Fibroblast of the conjunctiva (primary cell): ENCODE measurements around the gene HRAS.

Source experiments
- DNase-seq: peaks from one replicate; pipeline ENCODE4 v3.0.0-alpha.2; 2010; ENCODE audit warnings: low read depth

Gene HRAS

GRCh38 chr11:494761-495536 is 40.4 kb downstream of the HRAS start:
- DNase-seq: no peak

DNA sequence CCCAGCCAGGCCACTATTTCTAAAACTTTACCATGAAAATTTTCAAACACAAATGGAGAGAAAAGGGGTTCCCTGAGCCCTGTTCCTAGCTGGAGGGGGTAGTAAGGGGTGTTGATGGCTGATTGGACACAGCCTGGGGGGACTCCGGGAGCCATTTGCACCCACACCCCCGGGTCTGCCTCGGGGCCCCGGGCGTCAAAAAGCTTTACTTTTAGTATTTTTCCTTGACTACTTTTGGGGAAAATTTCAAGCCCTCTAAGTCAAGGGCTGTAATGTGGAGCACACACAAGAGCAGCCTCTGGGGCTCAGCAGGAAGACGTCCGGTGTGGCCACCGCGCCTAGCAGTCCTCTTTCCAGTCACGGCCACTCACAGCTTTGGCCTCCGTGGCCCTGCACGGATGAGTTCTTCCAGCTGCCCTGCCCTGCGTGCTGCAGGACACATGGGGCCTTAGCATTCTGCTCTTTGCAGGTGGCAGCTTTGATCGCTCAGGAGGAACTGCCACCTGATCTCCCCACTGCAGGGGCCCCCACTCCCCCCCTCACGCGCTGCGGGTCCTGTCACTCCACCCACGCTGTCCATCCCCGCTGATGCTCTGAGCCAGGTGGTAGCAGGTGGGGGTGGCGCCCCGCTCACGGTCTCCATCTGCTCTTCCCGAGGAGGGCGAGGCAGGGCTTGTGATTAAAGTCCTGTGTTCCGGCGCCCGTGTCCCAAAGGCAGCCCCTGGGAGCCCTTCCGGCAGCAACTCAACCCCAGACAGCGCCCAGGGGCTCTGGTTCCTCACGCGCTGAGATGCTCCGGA is 42.7 kb downstream of the HRAS start:
- DNase-seq: no peak

GRCh38 chr11:491358-491757 is 44.0 kb downstream of the HRAS start:
- no peak for DNase-seq

- DNase-seq: no peak
Observed at GRCh38 chr11:490930-491260, 44.5 kb downstream of the HRAS start.

GRCh38 chr11:490186-490929 is 45.0 kb downstream of the HRAS start:
- DNase-seq: no peak

DNA sequence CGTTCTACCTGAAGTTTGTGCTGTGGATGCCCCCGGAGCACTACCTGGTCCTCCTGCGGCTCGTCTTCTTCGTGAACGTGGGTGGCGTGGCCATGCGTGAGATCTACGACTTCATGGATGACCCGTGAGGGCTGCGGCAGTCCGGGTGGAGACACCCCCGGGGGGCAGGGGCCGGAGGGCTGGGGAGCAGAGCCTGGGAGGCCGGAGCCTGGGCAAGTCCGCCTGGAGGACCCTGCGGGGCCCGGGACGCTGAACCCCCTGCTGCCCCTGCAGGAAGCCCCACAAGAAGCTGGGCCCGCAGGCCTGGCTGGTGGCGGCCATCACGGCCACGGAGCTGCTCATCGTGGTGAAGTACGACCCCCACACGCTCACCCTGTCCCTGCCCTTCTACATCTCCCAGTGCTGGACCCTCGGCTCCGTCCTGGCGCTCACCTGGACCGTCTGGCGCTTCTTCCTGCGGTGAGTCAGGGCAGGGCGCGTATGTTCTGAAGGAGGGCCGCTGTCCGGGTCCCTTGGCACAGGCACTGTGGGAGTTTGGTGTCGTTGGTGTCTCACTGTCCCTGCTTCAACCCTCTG is 45.7 kb downstream of the HRAS start:
- DNase-seq: no peak

DNA sequence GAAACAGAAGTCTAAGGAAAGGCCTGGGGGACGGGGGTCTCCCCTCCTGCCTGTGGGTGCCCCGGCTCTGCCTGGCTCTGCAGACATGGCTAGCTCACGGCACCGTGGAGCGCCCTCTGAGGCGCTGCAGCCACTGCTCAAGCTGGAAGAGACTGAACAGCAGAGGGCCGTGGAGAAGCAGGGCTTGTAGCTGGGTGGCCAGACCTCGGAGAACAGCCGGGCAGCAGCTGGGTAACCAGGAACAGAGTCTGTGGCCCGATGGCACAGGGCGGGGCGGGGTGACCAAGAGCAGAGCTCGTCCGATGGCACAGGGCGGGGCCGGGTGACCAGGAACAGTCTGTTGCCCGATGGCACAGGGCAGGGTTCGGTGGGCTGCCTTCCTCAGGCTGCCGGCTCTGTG is 46.4 kb downstream of the HRAS start:
- no peak for DNase-seq

DNA sequence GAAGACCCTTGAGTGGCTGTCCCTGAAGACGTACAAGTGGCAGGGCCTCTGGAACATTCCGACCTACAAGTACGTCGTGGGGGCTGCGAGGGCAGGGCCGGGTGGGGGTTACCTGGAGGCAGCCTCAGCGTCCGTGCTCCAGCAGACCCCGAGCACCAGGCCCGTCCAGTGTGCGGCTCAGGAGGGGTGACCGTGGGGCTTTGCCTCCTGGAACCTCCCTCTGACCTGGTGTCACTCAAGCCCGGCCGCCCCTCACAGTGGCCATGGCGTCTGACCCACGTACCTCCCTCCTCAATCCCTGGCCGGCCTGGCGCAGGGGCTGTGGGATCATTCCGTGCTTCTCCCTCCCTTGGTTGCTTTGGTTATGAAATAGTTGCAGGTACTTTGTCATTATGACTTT is 46.8 kb downstream of the HRAS start:
- no peak for DNase-seq

DNA sequence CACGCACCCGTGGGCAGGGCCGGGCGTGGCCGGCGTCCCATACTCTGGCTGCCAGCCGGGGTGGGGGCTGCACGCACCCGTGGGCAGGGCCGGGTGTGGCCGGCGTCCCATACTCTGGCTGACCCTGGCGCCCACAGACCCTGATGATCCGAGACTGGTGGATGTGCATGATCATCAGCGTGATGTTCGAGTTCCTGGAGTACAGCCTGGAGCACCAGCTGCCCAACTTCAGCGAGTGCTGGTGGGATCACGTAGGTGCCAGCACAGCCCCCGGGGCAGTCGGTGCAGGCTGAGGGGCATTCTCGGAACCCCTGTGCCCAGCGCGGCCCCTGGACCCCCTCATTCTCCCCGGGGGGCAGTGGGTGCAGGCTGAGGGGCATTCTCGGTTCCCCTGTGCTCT is 47.3 kb downstream of the HRAS start:
- no peak for DNase-seq

DNA sequence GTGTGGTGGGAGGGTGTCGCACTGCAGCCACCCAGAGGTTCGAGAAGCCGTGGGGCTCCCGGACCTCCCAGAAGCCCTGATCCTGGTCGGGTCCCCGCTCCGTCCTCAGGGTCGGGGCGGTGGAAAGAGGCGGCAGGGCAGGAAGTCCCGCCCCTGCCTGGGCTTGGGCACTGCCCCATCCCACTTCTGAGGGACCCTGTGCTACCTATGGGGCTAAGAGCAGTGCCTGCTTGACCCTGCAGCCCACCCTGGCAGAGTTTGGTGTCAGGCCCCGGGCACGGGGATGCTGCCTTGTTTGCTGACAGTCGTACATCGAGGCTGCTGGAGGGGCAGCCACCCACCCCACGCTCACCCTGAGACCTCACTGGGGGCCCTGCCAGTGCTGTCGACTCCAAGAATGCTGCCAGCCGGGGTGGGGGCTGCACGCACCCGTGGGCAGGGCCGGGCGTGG is 47.8 kb downstream of the HRAS start:
- no peak for DNase-seq

- DNase-seq: no peak
Observed at GRCh38 chr11:486189-486588, 49.2 kb downstream of the HRAS start.

- DNase-seq: no peak
Observed at GRCh38 chr11:484616-485015, 50.8 kb downstream of the HRAS start.
